Small intestine (tissue), 16 donors: Measurements from ENCODE around the gene PPRC1. TPM values are rescaled to one million over a fixed set of nuclear protein-coding genes. Genes with fewer than 3 reads are reported as not detected.

Source experiments
- DNase-seq, 2 donors: peaks; one replicate each; pipeline versions ENCODE4 v3.0.0 to v3.0.0-alpha.2; 2013
- FAIRE-seq: peaks from 2 replicates; lab custom pipeline; 2012; peaks lifted over from hg19 to GRCh38; lab: Jason Lieb, UNC
- H3K27ac ChIP-seq, 3 donors: one replicate each; pipeline ENCODE4 v1.5.1; 2013; ENCODE audit warnings: low read length in 2 of 3, mild to moderate bottlenecking in 2 of 3, control low read depth in 1 of 3, inconsistent platforms in 1 of 3, low read depth in 1 of 3, moderate library complexity in 1 of 3
- H3K27me3 ChIP-seq, 3 donors: one replicate each; pipeline ENCODE4 v1.6.1; 2013; ENCODE audit warnings: low read length in 3 of 3, inconsistent platforms in 1 of 3; ENCODE audit not compliant: control insufficient read depth in 3 of 3, insufficient read depth in 3 of 3
- H3K36me3 ChIP-seq, 3 donors: one replicate each; pipeline ENCODE4 v1.6.1; 2013; ENCODE audit warnings: low read length in 3 of 3, inconsistent platforms in 1 of 3, low read depth in 1 of 3, mild to moderate bottlenecking in 1 of 3, moderate library complexity in 1 of 3; ENCODE audit not compliant: control insufficient read depth in 3 of 3, insufficient read depth in 2 of 3
- H3K4me1 ChIP-seq, 3 donors: one replicate each; pipeline ENCODE4 v1.6.1; 2013; ENCODE audit warnings: low read length in 2 of 3, inconsistent platforms in 1 of 3, low read depth in 1 of 3, mild to moderate bottlenecking in 1 of 3, moderate library complexity in 1 of 3; ENCODE audit not compliant: control insufficient read depth in 3 of 3, insufficient read depth in 2 of 3
- H3K4me3 ChIP-seq, 3 donors: one replicate each; pipeline ENCODE4 v1.5.1; 2013; ENCODE audit warnings: low read length in 3 of 3, control low read depth in 1 of 3, inconsistent platforms in 1 of 3, low read depth in 1 of 3, mild to moderate bottlenecking in 1 of 3, moderate library complexity in 1 of 3
- H3K9me3 ChIP-seq, 2 donors: one replicate each; pipeline ENCODE4 v1.6.1; 2013; ENCODE audit warnings: low read depth in 1 of 2, low read length in 1 of 2; ENCODE audit not compliant: control insufficient read depth in 2 of 2, insufficient read depth in 1 of 2
- WGBS, 3 donors: extraction: QIAGEN DNeasy Blood & Tissue Kit; methylation state at CpG; one replicate each; pipeline ENCODE4 v1.1.7; 2013; 5-methylcytosine and 5-hydroxymethylcytosine counted together
- long read RNA-seq, 10 donors: transcript quantifications; one replicate each; lab custom pipeline, GENCODE V29; 2026
- polyA plus RNA-seq, 4 donors: library from polyadenylated mRNA; stranded (reverse) in 3 of 4; unstranded in 1 of 4; fragments of 200-250 nt in 3 of 4; fragments of 120-200 nt in 1 of 4; gene quantifications; one replicate each; pipeline versions ENCODE4 v1.2.1 to v1.2.3, GENCODE V29; 2013
- donor health status: healthy with polysubstance abuse.
- donor health status: control.
- donor health status: control.
- donor health status: Bipolar disorder and iron deficiency.
- donor health status: healthy.

The PPRC1 gene, protein sequence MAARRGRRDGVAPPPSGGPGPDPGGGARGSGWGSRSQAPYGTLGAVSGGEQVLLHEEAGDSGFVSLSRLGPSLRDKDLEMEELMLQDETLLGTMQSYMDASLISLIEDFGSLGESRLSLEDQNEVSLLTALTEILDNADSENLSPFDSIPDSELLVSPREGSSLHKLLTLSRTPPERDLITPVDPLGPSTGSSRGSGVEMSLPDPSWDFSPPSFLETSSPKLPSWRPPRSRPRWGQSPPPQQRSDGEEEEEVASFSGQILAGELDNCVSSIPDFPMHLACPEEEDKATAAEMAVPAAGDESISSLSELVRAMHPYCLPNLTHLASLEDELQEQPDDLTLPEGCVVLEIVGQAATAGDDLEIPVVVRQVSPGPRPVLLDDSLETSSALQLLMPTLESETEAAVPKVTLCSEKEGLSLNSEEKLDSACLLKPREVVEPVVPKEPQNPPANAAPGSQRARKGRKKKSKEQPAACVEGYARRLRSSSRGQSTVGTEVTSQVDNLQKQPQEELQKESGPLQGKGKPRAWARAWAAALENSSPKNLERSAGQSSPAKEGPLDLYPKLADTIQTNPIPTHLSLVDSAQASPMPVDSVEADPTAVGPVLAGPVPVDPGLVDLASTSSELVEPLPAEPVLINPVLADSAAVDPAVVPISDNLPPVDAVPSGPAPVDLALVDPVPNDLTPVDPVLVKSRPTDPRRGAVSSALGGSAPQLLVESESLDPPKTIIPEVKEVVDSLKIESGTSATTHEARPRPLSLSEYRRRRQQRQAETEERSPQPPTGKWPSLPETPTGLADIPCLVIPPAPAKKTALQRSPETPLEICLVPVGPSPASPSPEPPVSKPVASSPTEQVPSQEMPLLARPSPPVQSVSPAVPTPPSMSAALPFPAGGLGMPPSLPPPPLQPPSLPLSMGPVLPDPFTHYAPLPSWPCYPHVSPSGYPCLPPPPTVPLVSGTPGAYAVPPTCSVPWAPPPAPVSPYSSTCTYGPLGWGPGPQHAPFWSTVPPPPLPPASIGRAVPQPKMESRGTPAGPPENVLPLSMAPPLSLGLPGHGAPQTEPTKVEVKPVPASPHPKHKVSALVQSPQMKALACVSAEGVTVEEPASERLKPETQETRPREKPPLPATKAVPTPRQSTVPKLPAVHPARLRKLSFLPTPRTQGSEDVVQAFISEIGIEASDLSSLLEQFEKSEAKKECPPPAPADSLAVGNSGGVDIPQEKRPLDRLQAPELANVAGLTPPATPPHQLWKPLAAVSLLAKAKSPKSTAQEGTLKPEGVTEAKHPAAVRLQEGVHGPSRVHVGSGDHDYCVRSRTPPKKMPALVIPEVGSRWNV (N-terminal part only)
- 10 to 100 TPM in 2 of 4 donors, 1 to 10 TPM in 2; 4.5 to 26.5 (median 11.9) TPM for polyA plus RNA-seq
- long read RNA-seq, donor 1, full-length matches to known transcripts = 4 of 4 reads
- long read RNA-seq, donor 1, partial matches to known transcripts = 0 of 4 reads
- long read RNA-seq, donor 1, other reads (novel, unspliced or antisense) = 0 of 4 reads
- long read RNA-seq, donor 2 = 0 reads
- long read RNA-seq, donor 3, partial matches to known transcripts = 6 of 6 reads
- long read RNA-seq, donor 3, other reads (novel, unspliced or antisense) = 0 of 6 reads
- long read RNA-seq, donor 4 = 0 reads
- long read RNA-seq, donor 5 = 0 reads
- long read RNA-seq, donor 6 = 0 reads
- long read RNA-seq, donor 7 = 0 reads
- long read RNA-seq, donor 8 = 0 reads
- long read RNA-seq, donor 9 = 0 reads
- long read RNA-seq, donor 10, full-length matches to known transcripts = 1 of 1 reads
- long read RNA-seq, donor 10, partial matches to known transcripts = 0 of 1 reads
- long read RNA-seq, donor 10, other reads (novel, unspliced or antisense) = 0 of 1 reads

DNA sequence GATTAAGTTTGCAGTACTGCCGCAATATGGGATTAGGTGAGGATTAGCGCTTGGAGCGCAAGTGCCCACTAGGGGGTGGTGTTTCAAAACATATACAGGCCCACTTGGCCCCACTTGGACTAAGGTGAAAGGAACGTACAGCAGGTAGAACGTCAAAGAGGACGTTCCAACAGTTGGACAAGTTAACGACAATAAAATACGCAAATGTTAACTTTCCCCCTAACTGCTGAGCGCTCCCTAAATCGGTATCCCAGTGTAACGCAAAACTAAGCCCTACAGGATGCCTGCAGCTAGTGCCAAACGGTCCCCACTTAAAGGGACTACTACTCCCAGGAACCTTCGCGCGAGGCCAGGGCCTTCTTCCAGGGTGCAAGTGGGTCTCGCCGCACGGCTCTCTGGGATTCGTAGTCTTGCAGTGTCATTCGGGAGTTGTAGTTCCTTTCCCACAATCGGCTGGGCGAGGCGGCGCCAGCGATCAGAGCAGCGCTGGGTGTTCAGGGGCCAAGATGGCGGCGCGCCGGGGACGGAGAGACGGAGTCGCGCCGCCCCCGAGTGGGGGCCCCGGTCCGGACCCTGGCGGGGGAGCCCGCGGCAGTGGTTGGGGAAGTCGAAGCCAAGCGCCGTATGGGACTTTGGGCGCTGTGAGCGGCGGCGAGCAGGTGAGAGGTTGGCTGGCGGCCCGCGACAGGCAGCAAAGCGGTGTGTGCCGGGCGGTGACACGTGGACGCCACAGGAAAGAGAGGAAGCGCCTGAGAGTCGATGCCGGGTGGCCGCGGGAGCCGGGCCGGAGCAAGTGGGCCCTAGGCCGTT, at the start of gene PPRC1:
Gene PPRC1, plus strand, starts transcription at position 478 of the 810 bp plus-strand sequence. Its CDS starts 29 bp downstream, at position 507.
- peak; percentile 99 for DNase-seq
- Histone ChIP-seq H3K9me3 (no peaks in the 10 kb centered on the region), H3K4me1 (peaks cover 2 to 26% (median 6%) of the 10 kb centered on the region in 3 donors), H3K27ac (peak within 1 kb of the TSS; percentile 90 to 92 (median 92)), H3K4me3 (peak within 1 kb of the TSS; percentile 76 to 94 (median 77)), H3K36me3 (peaks cover 0 to 10% (median 0%) of the 10 kb centered on the region in 3 donors), H3K27me3 (no peaks in the 10 kb centered on the region)
- 0% methylated on average over 53 to 64 of the region's 64 CpGs for WGBS, 3 donors
- FAIRE-seq = no peak

DNA sequence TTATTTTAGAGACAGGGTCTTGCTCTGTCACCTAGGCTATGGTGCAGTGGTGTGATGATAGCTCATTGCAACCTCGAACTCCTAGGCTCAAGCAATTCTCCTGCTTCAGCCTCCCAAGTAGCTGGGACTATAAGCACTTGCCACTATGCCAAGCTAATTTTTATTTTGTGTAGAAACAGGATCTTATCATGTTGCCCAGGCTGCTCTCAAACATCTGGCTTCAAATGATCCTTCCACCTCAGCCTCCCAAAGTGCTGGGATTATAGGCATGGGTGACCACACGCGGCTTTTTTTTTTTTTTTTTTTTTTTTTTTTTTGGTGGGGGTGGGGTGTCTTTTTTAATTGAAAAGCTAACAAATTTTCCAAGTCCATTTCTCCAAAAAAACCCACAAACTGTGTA, 49.3 kb upstream of the PPRC1 start:
- DNase-seq (no peak), FAIRE-seq (no peak)
- H3K4me3 ChIP-seq = no peak overlapping the region

DNA sequence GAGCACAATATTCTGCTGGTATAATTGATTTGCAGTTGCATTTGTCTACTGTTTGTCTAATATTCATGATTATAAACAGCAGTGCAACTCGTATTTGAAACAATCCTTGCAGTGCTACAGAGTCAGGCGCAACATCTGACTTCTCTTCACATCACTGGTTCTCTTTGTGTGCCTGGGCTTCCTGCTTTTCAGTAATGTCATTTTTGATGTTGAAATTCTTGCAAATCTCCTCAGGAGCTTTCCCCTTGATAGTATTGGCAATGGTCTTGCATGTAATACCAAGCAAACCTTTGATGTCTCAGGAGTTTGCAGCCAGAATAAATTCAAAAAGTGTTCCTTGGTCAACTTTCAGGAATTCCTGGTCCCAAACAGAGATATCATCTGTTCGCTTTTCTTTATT, 47.5 kb upstream of the PPRC1 start:
- no peaks in the 10 kb centered on the region for H3K36me3 ChIP-seq
- WGBS, 3 donors = 88 to 92% (median 89%) methylated on average over 3 of the region's 3 CpGs
- H3K4me3 ChIP-seq = no peak overlapping the region
- no peaks in the 10 kb centered on the region for H3K27me3 ChIP-seq
- H3K4me1 ChIP-seq = no peaks in the 10 kb centered on the region
- FAIRE-seq (no peak), DNase-seq (no peak)
- no peak overlapping the region for H3K27ac ChIP-seq
- no peaks in the 10 kb centered on the region for H3K9me3 ChIP-seq

More for the DNA sequence above, 49.3 kb upstream of the PPRC1 start:
- H3K4me1 ChIP-seq = no peaks in the 10 kb centered on the region
- H3K27ac ChIP-seq = no peak overlapping the region
- H3K36me3 ChIP-seq = no peaks in the 10 kb centered on the region
- 94 to 96% (median 96%) methylated on average over 3 of the region's 3 CpGs for WGBS, 3 donors
- no peaks in the 10 kb centered on the region for H3K27me3 ChIP-seq
- H3K9me3 ChIP-seq = no peaks in the 10 kb centered on the region

DNA sequence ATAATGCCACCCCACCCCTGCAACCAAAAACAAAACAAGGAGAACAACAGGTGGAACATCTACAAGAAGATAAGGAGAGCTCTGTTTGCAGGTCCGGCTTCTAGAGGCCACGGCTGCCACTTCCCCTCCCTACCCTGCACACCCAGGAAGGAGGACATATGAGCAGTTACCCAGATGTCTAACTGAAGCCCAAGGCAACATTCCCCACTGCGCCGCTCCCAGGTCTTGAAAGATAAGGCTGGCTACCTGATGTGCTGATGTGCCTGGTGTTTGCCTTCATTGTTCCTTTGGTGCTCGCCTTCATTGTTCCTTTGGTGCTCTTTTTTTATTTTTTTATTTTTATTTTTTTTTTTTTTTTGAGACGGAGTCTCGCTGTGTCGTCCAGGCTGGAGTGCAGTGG, 46.6 kb upstream of the PPRC1 start:
- WGBS, 3 donors = 92 to 96% (median 94%) methylated on average over 8 of the region's 8 CpGs
- no peak overlapping the region for H3K4me3 ChIP-seq
- no peaks in the 10 kb centered on the region for H3K36me3 ChIP-seq
- H3K27me3 ChIP-seq = no peaks in the 10 kb centered on the region
- H3K27ac ChIP-seq = no peak overlapping the region
- no peak for DNase-seq
- H3K9me3 ChIP-seq = no peaks in the 10 kb centered on the region
- no peaks in the 10 kb centered on the region for H3K4me1 ChIP-seq
- no peak for FAIRE-seq

DNA sequence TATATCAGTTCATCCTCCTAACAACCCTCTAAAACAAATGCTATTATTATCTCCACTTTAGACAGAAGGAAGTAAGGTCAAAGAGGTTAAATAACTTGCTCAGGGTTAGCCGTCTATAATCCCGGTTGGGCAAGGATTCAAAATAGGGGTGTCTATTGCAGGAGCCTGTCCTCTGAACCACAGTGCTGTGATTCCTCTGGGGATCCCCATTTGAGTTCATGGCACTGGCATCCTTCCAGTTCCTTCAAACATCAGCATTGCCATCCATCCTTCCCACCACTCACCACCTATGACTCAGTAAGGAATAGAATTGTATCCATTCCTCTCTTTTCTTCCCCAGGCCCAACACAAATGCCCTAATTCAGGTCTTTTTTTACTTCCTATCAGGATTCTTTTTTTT, 42.1 kb upstream of the PPRC1 start:
- no peaks in the 10 kb centered on the region for H3K27me3 ChIP-seq
- DNase-seq (no peak), FAIRE-seq (no peak)
- no peak overlapping the region for H3K4me3 ChIP-seq
- H3K4me1 ChIP-seq = no peaks in the 10 kb centered on the region
- H3K36me3 ChIP-seq = no peaks in the 10 kb centered on the region
- 56 to 67% (median 59%) methylated on average over 2 of the region's 2 CpGs for WGBS, 3 donors
- no peaks in the 10 kb centered on the region for H3K9me3 ChIP-seq
- no peak overlapping the region for H3K27ac ChIP-seq

DNA sequence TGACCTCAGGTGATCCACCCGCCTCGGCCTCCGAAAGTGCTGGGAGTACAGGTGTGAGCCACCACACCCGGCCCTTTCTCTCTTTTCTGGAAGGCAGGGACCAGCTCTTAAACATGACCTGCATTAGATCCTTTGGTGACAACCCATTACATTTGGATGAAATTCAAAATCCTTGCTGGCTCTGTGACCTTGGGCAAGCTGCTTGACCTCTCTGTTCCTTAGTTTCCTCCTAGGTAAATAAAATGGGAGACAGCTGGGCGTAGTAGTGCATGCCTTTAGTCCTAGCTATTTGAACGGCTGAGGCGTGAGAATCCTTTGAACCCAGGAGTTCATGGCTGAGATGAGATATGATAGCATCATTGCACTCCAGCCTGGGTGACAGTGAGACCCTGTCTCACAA, 36.4 kb upstream of the PPRC1 start:
- 91 to 96% (median 91%) methylated on average over 7 of the region's 7 CpGs for WGBS, 3 donors
- Histone ChIP-seq H3K36me3 (peaks cover 0 to 2% (median 0%) of the 10 kb centered on the region in 3 donors), H3K4me3 (no peak overlapping the region), H3K27me3 (no peaks in the 10 kb centered on the region), H3K27ac (no peak overlapping the region), H3K9me3 (no peaks in the 10 kb centered on the region), H3K4me1 (no peaks in the 10 kb centered on the region)
- FAIRE-seq (no peak), DNase-seq (no peak)

DNA sequence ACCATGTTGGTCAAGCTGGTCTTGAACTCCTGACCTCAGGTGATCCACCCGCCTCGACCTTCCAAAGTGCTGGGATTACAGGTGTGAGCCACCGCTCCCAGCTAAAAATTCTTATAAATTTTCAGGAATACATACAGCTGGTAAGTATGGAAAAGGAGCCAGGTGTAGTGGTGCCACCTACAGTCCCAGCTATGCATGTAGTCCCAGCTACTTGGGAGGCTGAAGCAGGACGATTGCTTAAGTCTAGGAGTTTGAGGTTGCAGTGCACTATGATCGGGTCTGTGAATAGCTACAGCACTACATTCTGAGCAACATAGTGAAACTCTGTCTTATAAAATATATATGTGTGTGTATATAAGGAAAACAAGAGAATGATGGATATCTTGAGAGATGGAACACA, 31.7 kb upstream of the PPRC1 start:
- Histone ChIP-seq H3K4me3 (no peak overlapping the region), H3K36me3 (peaks cover 0 to 10% (median 0%) of the 10 kb centered on the region in 3 donors), H3K27me3 (no peaks in the 10 kb centered on the region), H3K9me3 (no peaks in the 10 kb centered on the region), H3K4me1 (no peaks in the 10 kb centered on the region), H3K27ac (no peak overlapping the region)
- FAIRE-seq (no peak), DNase-seq (peak in 1 of 2 donors; percentile 26)
- 69 to 84% (median 84%) methylated on average over 5 of the region's 5 CpGs for WGBS, 3 donors
